HFF-Myc (cell line): ENCODE data around the gene RNF13.
"Not testable (repeated sequence)": the region's sequence is repeated elsewhere in the genome, so short reads cannot be mapped to it uniquely, and the experiment has no call there.

Source experiments
- DNase-seq: peaks from one replicate; pipeline ENCODE4 v3.0.0-alpha.2; 2011; ENCODE audit warnings: low read depth; ENCODE audit errors: extremely low read depth
- H3K4me3 ChIP-seq: replicated peaks from 2 replicates; pipeline ENCODE4 v1.5.1; 2011; ENCODE audit warnings: low read depth, mild to moderate bottlenecking, control low read depth, low read length
- CTCF ChIP-seq: IDR thresholded peaks from 2 replicates; pipeline ENCODE4 v1.5.1; 2012; ENCODE audit warnings: mild to moderate bottlenecking, low read depth, low read length, control low read depth; ENCODE audit errors: missing control alignments

Gene RNF13

GRCh38 chr3:149831321-149831720 lies 18.3 kb downstream of the RNF13 start:
- DNase-seq = no peak
- H3K4me3 ChIP-seq = no peak overlapping the region
- TF ChIP-seq CTCF = no peak

GRCh38 chr3:149832086-149832485 lies 19.1 kb downstream of the RNF13 start:
- no peak for DNase-seq
- TF ChIP-seq CTCF = no peak
- H3K4me3 ChIP-seq = no peak overlapping the region

- H3K4me3 ChIP-seq = no peak overlapping the region
- TF ChIP-seq CTCF = no peak
- DNase-seq = no peak
Measured at GRCh38 chr3:149833241-149833640, 20.2 kb downstream of the RNF13 start.

GRCh38 chr3:149838491-149838890 lies 25.5 kb downstream of the RNF13 start:
- H3K4me3 ChIP-seq, DNase-seq: not testable (repeated sequence)

- H3K4me3 ChIP-seq, DNase-seq: not testable (repeated sequence)
Measured at GRCh38 chr3:149839469-149839868, 26.5 kb downstream of the RNF13 start.

GRCh38 chr3:149839896-149840295 lies 26.9 kb downstream of the RNF13 start:
- no peak for DNase-seq
- TF ChIP-seq CTCF = no peak
- H3K4me3 ChIP-seq = no peak overlapping the region

- H3K4me3 ChIP-seq = no peak overlapping the region
- no peak for TF ChIP-seq CTCF
- no peak for DNase-seq
Measured at GRCh38 chr3:149843502-149843901, 30.5 kb downstream of the RNF13 start.

GRCh38 chr3:149844091-149844490 lies 31.1 kb downstream of the RNF13 start:
- DNase-seq = no peak
- no peak for TF ChIP-seq CTCF
- H3K4me3 ChIP-seq = no peak overlapping the region
